GM11168 (cell line): Measurements from ENCODE around the gene CDCA3.
"Not testable (repeated sequence)": the region's sequence is repeated elsewhere in the genome, so short reads cannot be mapped to it uniquely, and the experiment has no call there.

ENCODE experiments used
- in situ Hi-C: fragments of 300-500 bp; cut with MboI; formaldehyde crosslinking; loops from one replicate; pipeline ENCODE4 v1.12.0; 2022; ENCODE audit warnings: low sequenced_read_pairs; ENCODE audit not compliant: unreplicated experiment

Gene CDCA3

DNA sequence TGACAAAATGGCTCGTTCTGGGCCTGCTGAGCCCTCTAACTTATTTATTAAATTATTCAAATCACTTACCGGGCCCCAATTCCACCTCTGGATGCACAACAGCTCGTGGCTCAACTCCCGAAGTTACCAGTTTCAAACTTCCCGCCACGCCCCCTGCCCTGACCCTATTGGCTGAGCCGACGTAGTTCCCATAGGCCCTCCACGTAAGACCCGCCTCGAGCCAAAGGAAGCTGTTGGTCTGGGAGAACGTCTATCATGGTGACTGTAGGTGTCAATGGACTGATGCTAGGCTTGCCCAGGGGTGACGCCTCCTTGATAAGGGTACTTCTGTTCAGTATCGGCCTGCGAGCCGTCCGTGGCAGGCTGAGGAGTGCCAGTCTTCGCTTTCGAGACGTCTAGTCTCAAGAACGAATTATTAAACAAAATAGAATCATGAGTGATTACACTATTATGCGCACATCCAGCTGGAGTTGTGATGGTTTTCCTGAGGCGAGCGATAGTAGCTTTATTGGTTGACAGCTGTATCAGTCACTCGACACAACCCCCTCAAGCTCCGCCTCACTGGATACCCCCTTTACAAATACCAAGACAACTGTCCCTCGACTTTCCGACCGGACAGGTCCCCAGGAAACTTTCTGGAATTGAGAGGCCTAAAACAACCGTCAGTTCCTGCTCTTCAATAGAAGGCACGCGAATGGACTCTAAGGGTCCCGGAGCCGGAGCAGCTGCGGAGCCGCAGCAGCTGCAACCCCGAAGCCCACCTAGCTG lies at the start of gene CDCA3:
CDCA3 (minus strand) TSS at position 134 of the 768 bp plus-strand sequence. CDS start 334 bp downstream, outside the sequence.
- in situ Hi-C loops: no loop called here

DNA sequence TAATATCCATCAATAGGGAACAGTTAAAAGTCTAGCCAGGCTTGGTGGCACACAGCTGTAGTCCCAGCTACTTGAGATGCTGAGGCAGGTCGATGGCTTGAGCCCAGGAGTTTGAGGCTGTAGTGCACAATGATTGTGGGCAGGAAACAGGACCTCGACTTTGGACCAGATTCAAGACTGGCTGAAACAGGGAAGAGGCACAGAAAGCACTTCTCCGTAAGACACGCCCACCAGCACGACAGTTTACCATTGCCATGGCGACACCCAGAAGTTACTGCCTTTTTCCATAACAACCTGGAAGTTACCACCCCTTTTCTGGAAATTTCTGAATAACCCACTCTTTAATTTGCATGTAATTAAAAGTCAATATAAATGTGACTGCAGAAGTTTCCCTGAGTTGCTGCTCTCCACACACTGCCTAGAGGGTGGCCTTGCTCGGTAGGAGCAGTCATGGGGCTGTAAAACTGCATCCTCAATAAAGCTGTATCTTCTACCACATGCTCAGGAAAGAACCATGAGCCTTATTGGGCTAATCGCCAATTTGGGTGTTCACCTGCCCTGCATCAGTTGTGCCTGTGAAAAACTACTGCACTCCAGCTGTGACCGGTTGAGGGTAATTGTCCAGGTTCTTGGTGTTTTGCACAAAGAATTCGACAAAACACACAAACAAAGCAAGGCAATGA lies 48.9 kb upstream of the CDCA3 start:
- in situ Hi-C loops: no loop called here

DNA sequence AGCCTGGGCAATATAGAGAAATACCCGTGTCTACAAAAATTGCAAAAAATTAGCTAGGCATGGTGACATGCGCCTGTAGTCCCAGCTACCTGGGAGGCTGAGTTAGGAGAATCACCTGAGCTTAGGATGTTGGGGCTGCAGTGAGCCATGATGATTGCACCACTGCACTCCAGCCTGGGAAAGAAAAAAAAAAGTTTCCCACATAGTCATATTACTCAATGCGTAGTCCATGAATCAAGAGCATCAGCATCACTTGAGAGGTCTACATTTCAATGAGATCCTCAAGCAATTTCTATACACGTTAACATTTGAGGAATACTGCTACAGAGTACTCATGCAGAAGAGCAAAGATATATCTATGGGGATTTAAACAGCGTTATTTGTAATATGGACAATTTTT lies 48.3 kb upstream of the CDCA3 start:
- in situ Hi-C loops: no loop called here

DNA sequence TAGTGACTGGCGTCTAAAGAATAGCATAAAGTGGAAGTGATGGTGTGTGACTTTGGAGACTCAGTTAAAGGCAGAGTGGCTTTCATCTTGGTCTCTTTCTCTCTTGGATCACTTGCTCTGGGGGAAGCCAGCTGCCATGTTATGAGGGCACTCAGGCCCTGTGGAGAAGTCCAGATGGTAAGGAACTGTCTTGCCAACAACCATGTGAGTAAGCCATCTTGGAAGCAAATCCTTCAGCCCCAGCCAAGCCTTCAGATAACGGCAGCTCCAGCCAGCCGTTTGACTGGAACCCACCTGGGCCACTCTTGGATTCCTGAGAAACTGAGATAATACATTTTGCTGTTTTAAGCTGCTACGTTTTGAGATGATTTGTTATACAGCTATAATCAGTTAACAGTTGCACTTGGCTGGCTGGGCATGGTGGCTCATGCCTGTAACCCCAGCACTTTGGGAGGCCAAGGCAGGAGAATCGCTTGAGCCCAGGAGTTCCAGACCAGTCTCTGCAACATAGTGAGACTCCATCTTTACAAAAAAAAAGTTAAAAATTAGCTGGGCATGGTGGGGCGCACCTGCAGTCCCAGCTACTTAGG lies 45.9 kb upstream of the CDCA3 start:
- in situ Hi-C loops: no loop called here

DNA sequence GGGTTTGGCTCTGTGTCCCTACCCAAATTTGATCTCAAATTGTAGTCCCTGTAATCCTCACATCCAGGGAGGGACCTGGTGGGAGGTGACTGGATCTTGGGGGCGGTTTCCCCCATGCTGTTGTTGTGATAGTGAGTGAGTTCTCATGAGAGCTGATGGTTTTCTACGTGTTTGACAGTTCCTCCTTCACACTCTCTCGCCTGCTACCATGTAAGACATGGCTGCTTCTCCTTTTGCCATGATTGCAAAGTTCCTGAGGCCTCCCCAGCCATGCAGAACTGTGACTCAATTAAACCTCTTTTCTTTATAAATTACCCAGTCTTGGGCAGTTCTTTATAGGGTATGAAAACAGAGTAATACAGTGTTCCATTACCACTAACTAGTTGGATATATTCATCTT lies 43.2 kb upstream of the CDCA3 start:
- in situ Hi-C loops: no loop called here

DNA sequence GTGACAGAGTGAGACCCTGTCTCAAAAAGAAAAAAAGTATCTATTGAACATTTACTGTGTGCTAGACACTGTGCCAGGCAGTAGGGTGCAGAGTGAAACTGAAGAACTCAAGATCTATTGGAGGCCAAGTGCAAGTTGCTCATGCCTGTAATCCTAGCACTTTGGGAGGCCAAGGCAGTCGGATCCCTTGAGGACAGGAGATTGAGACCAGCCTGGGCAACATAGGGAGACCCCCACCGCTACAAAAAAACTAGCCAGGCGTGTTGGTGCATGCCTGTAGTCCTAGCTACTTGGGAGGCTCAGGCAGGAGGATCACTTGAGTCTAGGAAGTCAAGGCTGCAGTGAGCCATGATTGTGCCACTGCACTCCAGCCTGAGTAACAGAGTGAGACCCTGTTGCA lies 41.6 kb upstream of the CDCA3 start:
- in situ Hi-C loops: not testable (repeated sequence)

DNA sequence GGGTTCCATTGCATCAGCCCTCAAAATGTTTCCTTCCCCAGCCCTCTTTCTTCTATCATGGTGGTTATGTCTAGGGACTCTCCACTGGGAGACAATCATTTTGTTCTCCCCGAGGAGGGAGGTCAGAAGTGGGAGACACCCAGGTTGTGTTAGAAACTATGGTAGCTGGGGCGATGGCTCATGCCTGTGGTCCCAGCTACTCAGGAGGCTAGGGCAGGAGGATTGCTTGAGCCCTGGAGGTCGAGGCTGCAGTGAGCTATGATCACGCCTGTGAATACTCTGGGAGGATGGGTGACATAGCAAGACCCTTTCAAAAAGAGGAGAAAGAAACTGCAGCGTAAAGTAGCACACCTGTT lies 40.5 kb upstream of the CDCA3 start:
- in situ Hi-C loops: no loop called here

DNA sequence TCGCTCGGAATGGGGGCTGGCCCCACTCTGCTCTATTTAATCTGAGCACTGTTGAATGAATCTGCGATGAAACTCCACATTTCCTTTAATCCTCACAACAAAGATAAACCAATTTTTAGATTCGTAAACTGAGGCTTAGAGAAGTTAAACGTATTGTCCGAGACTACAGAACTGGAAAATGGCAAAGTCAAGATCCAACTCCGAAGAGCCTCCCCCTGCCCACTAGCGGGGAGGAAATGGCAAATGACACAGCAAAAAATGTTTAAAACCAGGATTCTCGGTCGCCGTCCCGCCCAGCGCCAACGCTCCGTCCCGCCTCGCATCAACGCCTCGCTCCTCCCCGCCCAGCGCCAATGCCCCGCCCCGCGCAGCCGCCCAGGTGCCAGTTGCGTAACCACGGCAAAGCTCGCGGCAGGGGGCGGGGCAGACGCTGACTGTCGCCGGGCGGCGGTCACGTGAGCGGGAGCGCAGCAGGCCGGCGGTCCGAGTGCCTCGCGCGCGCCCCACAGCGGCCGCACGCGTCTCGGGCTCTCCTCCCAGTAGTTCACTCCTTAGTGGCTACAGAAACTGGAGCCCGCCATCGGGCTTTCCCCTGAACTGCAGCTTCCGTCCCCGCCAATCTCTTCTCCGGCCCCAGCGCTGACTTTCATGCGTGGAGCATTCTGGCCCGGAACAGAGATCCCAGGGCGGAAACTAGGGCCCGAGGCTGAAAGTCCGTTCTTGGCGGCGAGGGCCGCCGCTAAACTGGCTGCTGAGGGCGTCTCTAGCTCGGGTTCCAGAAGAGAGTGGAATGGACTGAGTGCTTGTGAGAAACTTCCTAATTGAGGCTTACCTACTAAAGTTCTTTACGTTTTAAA lies 39.9 kb upstream of the CDCA3 start:
- in situ Hi-C loops: no loop called here

DNA sequence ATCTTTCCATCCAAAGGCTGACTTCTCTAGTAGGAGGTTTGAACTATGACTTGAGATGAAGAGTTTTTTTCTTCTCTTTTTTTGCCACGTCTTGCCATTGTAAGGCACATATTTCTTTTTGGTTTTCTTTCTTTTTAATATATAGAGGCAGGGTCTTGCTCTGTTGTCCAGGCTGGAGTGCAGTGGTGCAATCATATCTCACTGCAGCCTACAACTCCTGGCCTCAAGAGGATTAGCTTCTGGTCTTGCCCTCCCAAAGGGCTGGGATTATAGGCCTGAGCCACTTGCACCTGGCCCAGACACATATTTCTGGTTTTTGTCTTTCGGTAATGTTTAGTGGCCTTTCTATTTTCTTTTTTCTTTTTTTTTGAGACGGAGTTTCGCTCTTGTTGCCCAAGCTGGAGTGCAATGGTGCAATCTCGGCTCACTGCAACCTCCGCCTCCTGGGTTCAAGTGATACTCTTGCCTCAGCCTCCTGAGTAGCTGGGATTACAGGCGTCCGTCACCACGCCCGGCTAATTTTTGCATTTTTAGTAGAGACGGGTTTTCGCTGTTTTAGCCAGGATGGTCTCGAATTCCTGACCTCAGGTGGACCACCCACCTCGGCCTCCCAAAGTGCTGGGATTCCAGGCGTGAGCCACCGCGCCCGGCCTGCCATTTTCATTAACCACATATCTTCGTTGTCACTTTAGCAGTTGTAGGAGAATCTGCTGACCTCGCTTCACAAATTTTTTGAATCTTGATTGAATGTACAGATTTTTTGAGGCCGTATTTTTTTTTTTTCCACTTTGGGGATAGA lies 38.9 kb upstream of the CDCA3 start:
- in situ Hi-C loops: not testable (repeated sequence)

DNA sequence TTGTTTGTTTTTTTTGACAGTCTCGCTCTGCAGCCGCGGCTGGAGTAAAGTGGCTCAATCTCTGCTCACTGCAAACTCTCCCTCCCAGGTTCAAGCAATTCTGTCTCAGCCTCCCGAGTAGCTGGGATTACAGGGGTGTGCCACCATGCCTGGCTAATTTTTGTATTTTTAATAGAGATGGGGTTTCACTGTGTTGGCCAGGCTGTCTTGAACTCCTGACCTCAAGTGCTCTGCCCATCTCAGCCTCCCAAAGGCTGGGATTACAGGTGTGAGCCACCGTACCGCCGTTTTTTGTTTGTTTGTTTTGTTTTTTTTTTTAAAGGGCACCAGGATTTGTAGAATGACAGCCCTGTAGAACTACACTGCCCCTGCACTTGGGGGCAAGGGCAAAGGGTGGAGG lies 37.7 kb upstream of the CDCA3 start:
- in situ Hi-C loops: not testable (repeated sequence)

DNA sequence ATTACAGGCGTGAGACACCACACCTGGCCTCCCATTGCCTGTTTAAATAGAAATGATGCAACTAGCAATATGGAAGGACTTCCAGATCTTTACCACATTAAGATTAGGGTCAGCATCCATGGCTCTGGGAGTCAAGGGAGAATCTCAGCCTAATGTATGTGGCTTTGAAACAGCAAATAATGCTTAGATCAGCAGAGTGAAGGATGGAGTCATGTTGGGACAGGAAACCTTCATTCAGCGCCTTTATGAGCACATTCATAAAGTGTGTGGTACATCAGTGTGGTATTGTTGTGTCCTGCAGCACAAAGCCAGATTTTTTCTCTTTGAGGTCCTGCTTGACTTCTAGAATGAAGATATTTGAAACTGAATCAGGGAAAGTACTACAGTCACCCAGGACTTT lies 37.3 kb upstream of the CDCA3 start:
- in situ Hi-C loops: no loop called here

DNA sequence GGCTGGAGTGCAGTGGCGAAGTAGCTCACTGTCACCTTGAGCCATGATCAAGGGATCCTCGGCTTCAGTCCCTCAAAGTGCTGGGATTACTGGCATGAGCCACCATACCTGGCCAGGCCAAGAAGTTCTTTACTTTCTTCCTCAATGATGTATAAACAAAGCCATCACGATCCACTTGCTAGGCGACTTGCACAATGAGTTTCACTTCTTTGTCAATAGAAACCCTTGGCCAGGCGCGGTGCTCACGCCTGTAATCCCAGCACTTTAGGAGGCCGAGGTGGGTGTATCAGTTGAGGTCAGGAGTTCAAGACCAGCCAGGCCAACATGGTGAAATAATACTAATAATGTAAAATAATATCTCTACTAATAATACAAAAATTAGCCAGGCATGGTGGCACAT lies 36.4 kb upstream of the CDCA3 start:
- in situ Hi-C loops: no loop called here

DNA sequence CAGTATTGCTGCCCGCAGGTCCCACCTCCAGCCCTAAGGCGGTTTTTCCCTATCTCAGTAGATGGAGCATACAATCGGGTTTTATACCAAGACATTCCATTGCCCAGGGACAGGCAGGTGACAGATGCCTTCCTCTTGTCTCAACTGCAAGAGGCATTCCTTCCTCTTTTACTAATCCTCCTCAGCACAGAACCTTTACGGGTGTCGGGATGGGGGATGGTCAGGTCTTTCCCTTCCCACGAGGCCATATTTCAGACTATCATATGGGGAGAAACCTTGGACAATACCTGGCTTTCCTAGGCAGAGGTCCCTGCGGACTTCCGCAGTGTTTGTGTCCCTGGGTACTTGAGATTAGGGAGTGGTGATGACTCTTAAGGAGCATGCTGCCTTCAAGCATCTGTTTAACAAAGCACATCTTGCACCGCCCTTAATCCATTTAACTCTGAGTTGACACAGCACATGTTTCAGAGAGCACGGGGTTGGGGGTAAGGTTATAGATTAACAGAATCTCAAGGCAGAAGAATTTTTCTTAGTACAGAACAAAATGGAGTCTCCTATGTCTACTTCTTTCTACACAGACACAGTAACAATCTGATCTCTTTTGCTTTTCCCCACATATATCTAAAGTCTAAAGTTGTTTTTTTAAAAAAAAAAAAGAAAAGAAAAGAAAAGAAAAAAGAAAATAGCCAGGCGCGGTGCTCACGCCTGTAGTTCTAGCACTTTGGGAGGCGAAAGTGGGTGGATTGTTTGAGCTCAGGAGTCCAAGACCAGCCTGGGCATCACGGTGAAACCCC lies 35.3 kb upstream of the CDCA3 start:
- in situ Hi-C loops: not testable (repeated sequence)

DNA sequence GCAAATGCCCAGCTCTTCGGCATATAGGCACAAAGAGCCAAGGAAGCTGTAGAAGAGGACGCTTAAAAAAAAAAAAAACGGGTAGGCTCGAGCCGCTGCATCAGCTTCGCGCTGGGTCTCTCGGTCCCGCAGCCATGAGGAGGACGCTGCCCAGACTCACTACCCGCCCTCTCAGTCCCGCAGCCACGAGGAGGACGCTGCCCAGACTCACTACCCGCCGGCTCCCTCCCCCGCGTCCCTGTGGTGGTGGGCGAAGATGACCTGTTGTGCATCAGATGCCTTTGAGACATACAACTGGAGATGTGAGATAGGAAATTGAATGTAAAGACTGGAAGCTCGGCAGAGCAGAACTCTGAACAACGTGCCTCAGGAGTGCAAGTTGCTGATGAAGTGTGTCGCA lies 33.5 kb upstream of the CDCA3 start:
- in situ Hi-C loops: no loop called here

DNA sequence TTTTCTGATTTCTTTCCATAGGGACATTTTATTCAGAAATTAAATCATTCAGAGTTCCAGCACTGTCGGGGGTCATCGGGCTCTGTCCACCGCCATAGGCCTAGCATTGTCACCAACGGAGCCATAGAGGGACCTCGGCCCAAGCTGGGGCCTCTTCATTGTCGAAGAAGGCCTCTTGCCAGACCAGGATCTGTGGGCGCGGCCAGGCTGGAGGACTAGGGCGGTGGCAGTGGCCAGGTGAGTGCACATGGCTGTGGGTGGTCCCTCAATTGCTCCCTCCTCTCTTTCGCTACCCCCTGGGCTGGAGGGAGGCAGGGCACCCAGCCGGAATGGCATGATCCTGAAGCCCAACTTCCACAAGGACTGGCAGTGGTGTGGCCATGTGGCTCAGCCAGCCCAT lies 32.6 kb upstream of the CDCA3 start:
- in situ Hi-C loops: no loop called here

DNA sequence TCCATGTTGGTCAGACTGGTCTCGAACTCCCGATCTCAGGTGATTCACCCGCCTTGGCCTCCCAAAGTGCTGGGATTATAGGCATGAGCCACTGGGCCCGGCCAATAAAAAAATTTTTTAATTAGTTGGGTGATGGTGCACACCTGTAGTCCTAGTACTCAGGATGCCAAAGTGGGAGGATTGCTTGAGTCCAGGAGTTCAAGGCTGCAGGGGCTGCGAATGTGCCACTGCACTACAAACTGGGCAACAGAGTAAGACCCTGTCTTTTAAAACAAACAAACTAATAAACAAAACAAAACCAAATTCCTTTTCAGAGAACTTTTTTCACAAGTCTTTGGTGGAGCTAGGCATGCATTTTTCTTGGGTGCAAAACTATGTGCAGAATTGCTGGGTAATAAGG lies 32.2 kb upstream of the CDCA3 start:
- in situ Hi-C loops: no loop called here

DNA sequence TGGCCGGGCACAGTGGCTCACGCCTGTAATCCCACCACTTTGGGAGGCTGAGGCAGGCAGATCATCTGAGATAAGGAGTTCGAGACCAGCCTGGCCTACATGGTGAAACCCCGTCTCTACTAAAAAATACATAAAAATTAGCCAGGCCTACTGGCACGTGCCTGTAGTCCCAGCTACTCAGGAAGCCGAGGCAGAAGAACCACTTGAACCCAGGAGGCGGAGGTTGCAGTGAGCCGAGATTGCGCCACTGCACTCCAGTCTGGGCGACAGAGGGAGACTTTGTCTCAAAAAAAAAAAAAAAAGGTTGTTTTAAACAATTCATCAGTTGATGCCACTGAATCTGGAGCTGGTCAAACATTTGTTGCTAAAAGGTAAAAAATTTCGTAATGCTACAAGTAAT lies 28.7 kb upstream of the CDCA3 start:
- in situ Hi-C loops: not testable (repeated sequence)

DNA sequence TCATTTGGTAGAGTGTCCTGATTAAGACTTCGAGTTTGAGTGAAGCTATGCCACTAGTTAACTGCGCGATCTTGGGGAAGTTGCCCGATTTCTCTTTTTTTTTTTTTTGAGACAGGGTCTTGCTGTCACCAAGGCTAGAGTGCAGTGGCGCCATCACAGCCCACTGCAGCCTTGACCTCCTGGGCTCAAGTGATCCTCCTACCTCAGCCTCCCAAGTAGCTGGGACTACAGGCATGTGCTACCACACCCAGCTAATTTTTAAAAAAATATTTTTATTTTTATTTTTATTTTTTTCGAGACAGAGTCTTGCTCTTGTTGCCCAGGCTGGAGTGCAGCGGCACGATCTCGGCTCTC lies 22.9 kb upstream of the CDCA3 start:
- in situ Hi-C loops: not testable (repeated sequence)
